ENCODE measurements around the gene TMEM61. TPM values are rescaled to one million over a fixed set of nuclear protein-coding genes. Genes with fewer than 3 reads are reported as not detected.
"Not testable (repeated sequence)": the region's sequence is repeated elsewhere in the genome, so short reads cannot be mapped to it uniquely, and the experiment has no call there.

The TMEM61 gene
- polyA plus RNA-seq, 1 of the 3 experiments (the other 2 are of a cell fraction) = not detected

GRCh38 chr1:55021942-55022546 is 41.6 kb downstream of the TMEM61 start (continued):
- TF ChIP-seq, protein P1, sequence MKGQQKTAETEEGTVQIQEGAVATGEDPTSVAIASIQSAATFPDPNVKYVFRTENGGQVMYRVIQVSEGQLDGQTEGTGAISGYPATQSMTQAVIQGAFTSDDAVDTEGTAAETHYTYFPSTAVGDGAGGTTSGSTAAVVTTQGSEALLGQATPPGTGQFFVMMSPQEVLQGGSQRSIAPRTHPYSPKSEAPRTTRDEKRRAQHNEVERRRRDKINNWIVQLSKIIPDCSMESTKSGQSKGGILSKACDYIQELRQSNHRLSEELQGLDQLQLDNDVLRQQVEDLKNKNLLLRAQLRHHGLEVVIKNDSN (IDR thresholded peaks at IDR 0.05; ENCODE audit: borderline replicate concordance, low read depth) = no peak
- TF ChIP-seq FOXM1 (IDR thresholded peaks at IDR 0.05; ENCODE audit: low read depth) (no peak), GABPA (IDR thresholded peaks at IDR 0.05; ENCODE audit: low read depth) (no peak), IRF3 (IDR thresholded peaks at IDR 0.05; ENCODE audit: low read depth, low read length) (no peak), SIN3A (IDR thresholded peaks at IDR 0.05; ENCODE audit: borderline replicate concordance, low read depth, low read length) (no peak), TEAD4 (IDR thresholded peaks at IDR 0.05; ENCODE audit: borderline replicate concordance, insufficient read depth) (no peak), CHD2 (IDR thresholded peaks at IDR 0.05; ENCODE audit: low read length, partially characterized antibody) (peak; percentile 45), FOSL2 (IDR thresholded peaks at IDR 0.05; ENCODE audit: borderline replicate concordance, low read depth) (no peak), TAF1 (IDR thresholded peaks at IDR 0.05; ENCODE audit: borderline replicate concordance, low read depth, low read length) (peak; percentile 67; the same call in 1 of the 2 replicates), YY1 (IDR thresholded peaks at IDR 0.05; ENCODE audit: low read depth) (no peak), POLR2AphosphoS5 (IDR thresholded peaks at IDR 0.05; ENCODE audit: low read depth, low read length) (no peak), NFIC (IDR thresholded peaks at IDR 0.05; ENCODE audit: borderline replicate concordance) (peak; percentile 7; the same call in 1 of the 2 replicates), EZH2phosphoT487 (IDR thresholded peaks at IDR 0.05; ENCODE audit: borderline replicate concordance, low read depth) (no peak), RAD21 (IDR thresholded peaks at IDR 0.05; ENCODE audit: low read length) (peak; percentile 91), GATA2 (CRISPR knock-in tag; IDR thresholded peaks at IDR 0.05) (no peak), RXRA (IDR thresholded peaks at IDR 0.05; ENCODE audit: borderline replicate concordance, low read depth) (no peak), MXI1 (IDR thresholded peaks at IDR 0.05; ENCODE audit: low read depth, low read length) (no peak), NRF1 (IDR thresholded peaks at IDR 0.05; ENCODE audit: low read depth, low read length) (no peak), PBX3 (IDR thresholded peaks at IDR 0.05) (no peak), RCOR1 (IDR thresholded peaks at IDR 0.05; ENCODE audit: low read length) (peak; percentile 53; the same call in 1 of the 2 replicates), MEF2A (IDR thresholded peaks at IDR 0.05; ENCODE audit: borderline replicate concordance, low read depth) (no peak), REST (IDR thresholded peaks at IDR 0.05; ENCODE audit: low read depth, low read length) (no peak)
- TF ChIP-seq, protein P2, sequence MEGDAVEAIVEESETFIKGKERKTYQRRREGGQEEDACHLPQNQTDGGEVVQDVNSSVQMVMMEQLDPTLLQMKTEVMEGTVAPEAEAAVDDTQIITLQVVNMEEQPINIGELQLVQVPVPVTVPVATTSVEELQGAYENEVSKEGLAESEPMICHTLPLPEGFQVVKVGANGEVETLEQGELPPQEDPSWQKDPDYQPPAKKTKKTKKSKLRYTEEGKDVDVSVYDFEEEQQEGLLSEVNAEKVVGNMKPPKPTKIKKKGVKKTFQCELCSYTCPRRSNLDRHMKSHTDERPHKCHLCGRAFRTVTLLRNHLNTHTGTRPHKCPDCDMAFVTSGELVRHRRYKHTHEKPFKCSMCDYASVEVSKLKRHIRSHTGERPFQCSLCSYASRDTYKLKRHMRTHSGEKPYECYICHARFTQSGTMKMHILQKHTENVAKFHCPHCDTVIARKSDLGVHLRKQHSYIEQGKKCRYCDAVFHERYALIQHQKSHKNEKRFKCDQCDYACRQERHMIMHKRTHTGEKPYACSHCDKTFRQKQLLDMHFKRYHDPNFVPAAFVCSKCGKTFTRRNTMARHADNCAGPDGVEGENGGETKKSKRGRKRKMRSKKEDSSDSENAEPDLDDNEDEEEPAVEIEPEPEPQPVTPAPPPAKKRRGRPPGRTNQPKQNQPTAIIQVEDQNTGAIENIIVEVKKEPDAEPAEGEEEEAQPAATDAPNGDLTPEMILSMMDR (IDR thresholded peaks at IDR 0.05) = peak; percentile 92

GRCh38 chr1:55024163-55024562 is 43.7 kb downstream of the TMEM61 start:
- H4K20me1 ChIP-seq (ENCODE audit: insufficient read depth); H3K27me3 ChIP-seq (ENCODE audit: insufficient read depth); CTCF ChIA-PET; H3K4me1 ChIP-seq (ENCODE audit: control insufficient read depth in 1 of 2, insufficient read depth in 2 of 2, low read depth in 1 of 2, low read length in 1 of 2); H3F3A ChIP-seq (replicated peaks; ENCODE audit: insufficient read depth); H3K9me3 ChIP-seq; H3K27ac ChIP-seq (ENCODE audit: low read depth in 2 of 2, low read length in 1 of 2); H3K79me2 ChIP-seq (ENCODE audit: insufficient read depth); DNase-seq; POLR2A ChIA-PET; H3K4me2 ChIP-seq; H3K9ac ChIP-seq; H3K9me2 ChIP-seq; H2AFZ ChIP-seq (ENCODE audit: low read depth); H3K36me3 ChIP-seq (replicated peaks in 1 of 2; ENCODE audit: control insufficient read depth in 1 of 2, insufficient read depth in 2 of 2, low read length in 1 of 2); H3K4me3 ChIP-seq (ENCODE audit: low read depth in 2 of 2, low read length in 1 of 2): not testable (repeated sequence)
- WGBS (ENCODE audit: low lambda C conversion rate) = 86% methylated on average over 10 of the region's 10 CpGs

Data from SK-N-SH (cell line).